IMR-90 (cell line): ENCODE data around the gene LPCAT2. TPM values are rescaled to one million over a fixed set of nuclear protein-coding genes. Genes with fewer than 3 reads are reported as not detected.

Experiments
- ATAC-seq: fragments of 200-7000 bp; cut with Tn5 transposase; 2 replicates; pipeline ENCODE4 v1.9.1; 2020; ENCODE audit warnings: low read depth, mild to moderate bottlenecking, moderate library complexity
- BruUV-seq: library from RNA; stranded (reverse); fragments of 400-500 nt; replicated peaks from 2 replicates; lab custom pipeline; 2021; lab: Mats Ljungman, UMichigan
- CTCF ChIA-PET: fragments of 300-600 bp; formaldehyde crosslinking; extraction: SDS; loops from one replicate; lab custom pipeline; 2021; ENCODE audit warnings: antibody characterized with exemption; lab: Yijun Ruan, JAX
- POLR2A ChIA-PET: fragments of 300-600 bp; sonication (Branson Sonifier 250); formaldehyde crosslinking; loops from one replicate; lab custom pipeline; 2022; ENCODE audit warnings: antibody characterized with exemption; ENCODE audit not compliant: unreplicated experiment; lab: Charles Lee
- DNase-seq: peaks from one replicate; pipeline ENCODE4 v3.0.0; 2013
- H2AFZ ChIP-seq: replicated peaks from 2 replicates; pipeline ENCODE3; 2013; ENCODE audit warnings: low read length, mild to moderate bottlenecking; ENCODE audit not compliant: poor library complexity
- H2AK5ac ChIP-seq: 2 replicates; pipeline ENCODE4 v1.6.1; 2013; ENCODE audit warnings: low read depth, low read length, inconsistent platforms
- H2AK9ac ChIP-seq: replicated peaks from 2 replicates; pipeline ENCODE3; 2013; ENCODE audit warnings: mild to moderate bottlenecking, low read depth, low read length, moderate library complexity; ENCODE audit not compliant: poor library complexity
- H2BK120ac ChIP-seq: 2 replicates; pipeline ENCODE4 v1.6.1; 2013; ENCODE audit warnings: low read depth, low read length, inconsistent platforms
- H2BK15ac ChIP-seq: 3 replicates; pipeline ENCODE4 v1.6.1; 2013; ENCODE audit warnings: low read depth, low read length, inconsistent platforms
- H2BK20ac ChIP-seq: 2 replicates; pipeline ENCODE4 v1.6.1; 2013; ENCODE audit warnings: low read depth, mild to moderate bottlenecking, inconsistent platforms, low read length, moderate library complexity
- H2BK5ac ChIP-seq: 2 replicates; pipeline ENCODE4 v1.6.1; 2013; ENCODE audit warnings: mild to moderate bottlenecking, low read depth, low read length, inconsistent platforms; ENCODE audit not compliant: poor library complexity, severe bottlenecking
- H3K14ac ChIP-seq: replicated peaks from 2 replicates; pipeline ENCODE4 v1.6.1; 2013; ENCODE audit warnings: low read depth, low read length, inconsistent platforms
- H3K18ac ChIP-seq: 2 replicates; pipeline ENCODE4 v1.6.1; 2013; ENCODE audit warnings: low read depth, low read length, control low read depth
- H3K23ac ChIP-seq: 2 replicates; pipeline ENCODE4 v1.6.1; 2013; ENCODE audit warnings: low read depth, low read length, inconsistent platforms
- H3K27ac ChIP-seq: 2 replicates; pipeline ENCODE4 v1.5.1; 2013; ENCODE audit warnings: mild to moderate bottlenecking, control low read depth, low read length; ENCODE audit not compliant: insufficient read depth
- H3K27me3 ChIP-seq: 2 replicates; pipeline ENCODE4 v1.6.1; 2013; ENCODE audit warnings: low read length; ENCODE audit not compliant: control insufficient read depth, insufficient read depth
- H3K36me3 ChIP-seq: 2 replicates; pipeline ENCODE4 v1.6.1; 2013; ENCODE audit warnings: low read length, mixed read lengths; ENCODE audit not compliant: control insufficient read depth, insufficient read depth
- H3K4ac ChIP-seq: 2 replicates; pipeline ENCODE4 v1.6.1; 2013; ENCODE audit warnings: low read depth, low read length, inconsistent platforms
- H3K4me1 ChIP-seq: 2 replicates; pipeline ENCODE4 v1.6.1; 2013; ENCODE audit warnings: low read length, mixed read lengths; ENCODE audit not compliant: control insufficient read depth, insufficient read depth
- H3K4me2 ChIP-seq: 2 replicates; pipeline ENCODE4 v1.6.1; 2013; ENCODE audit warnings: low read depth, mild to moderate bottlenecking, control low read depth, low read length, moderate library complexity
- H3K4me3 ChIP-seq: 2 replicates; pipeline ENCODE4 v1.5.1; 2013; ENCODE audit warnings: low read depth, mild to moderate bottlenecking, control low read depth, low read length, moderate library complexity; ENCODE audit not compliant: insufficient read depth
- H3K56ac ChIP-seq: 2 replicates; pipeline ENCODE4 v1.6.1; 2013; ENCODE audit warnings: low read length, inconsistent platforms; ENCODE audit not compliant: insufficient read depth; ENCODE audit errors: extremely low read depth
- H3K79me1 ChIP-seq, 2 experiments: 2 replicates each; pipeline ENCODE4 v1.6.1; 2013; ENCODE audit warnings: low read length in 2 of 2, inconsistent platforms in 1 of 2, low read depth in 1 of 2
- H3K9ac ChIP-seq: 2 replicates; pipeline ENCODE4 v1.6.1; 2013; ENCODE audit warnings: low read depth, low read length, control low read depth
- H3K9me1 ChIP-seq: 2 replicates; pipeline ENCODE4 v1.6.1; 2013; ENCODE audit warnings: low read length, inconsistent platforms; ENCODE audit not compliant: insufficient read depth
- H3K9me3 ChIP-seq: 2 replicates; pipeline ENCODE4 v1.6.1; 2013; ENCODE audit warnings: low read length; ENCODE audit not compliant: control insufficient read depth, insufficient read depth
- H4K20me1 ChIP-seq: 2 replicates; pipeline ENCODE4 v1.6.1; 2013; ENCODE audit warnings: low read length, inconsistent platforms; ENCODE audit not compliant: insufficient read depth
- H4K5ac ChIP-seq: 2 replicates; pipeline ENCODE4 v1.6.1; 2013; ENCODE audit warnings: mild to moderate bottlenecking, low read depth, low read length, control low read depth
- H4K8ac ChIP-seq, 2 experiments: 2 replicates each; pipeline ENCODE4 v1.6.1; 2013; ENCODE audit warnings: low read depth in 2 of 2, low read length in 2 of 2, control low read depth in 1 of 2, inconsistent platforms in 1 of 2
- H4K91ac ChIP-seq: 2 replicates; pipeline ENCODE4 v1.6.1; 2013; ENCODE audit warnings: low read depth, low read length, inconsistent platforms; ENCODE audit not compliant: insufficient read depth
- CEBPB ChIP-seq: IDR thresholded peaks from 2 replicates; pipeline ENCODE4 v1.6.1; 2012; ENCODE audit warnings: low read depth, low read length, improper control_type of control experiment
- CHD1 ChIP-seq: IDR thresholded peaks from 2 replicates; pipeline ENCODE4 v1.6.1; 2012; ENCODE audit warnings: low read depth, low read length, improper control_type of control experiment
- MXI1 ChIP-seq: IDR thresholded peaks from 2 replicates; pipeline ENCODE4 v1.6.1; 2012; ENCODE audit warnings: low read depth, mild to moderate bottlenecking, low read length, moderate library complexity, borderline replicate concordance
- NFE2L2 ChIP-seq: fragments of 150-350 bp; IDR thresholded peaks from 2 replicates; pipeline ENCODE4 v1.6.1; 2016; ENCODE audit warnings: low read depth, mild to moderate bottlenecking, low read length
- POLR2A ChIP-seq: IDR thresholded peaks from 2 replicates; pipeline ENCODE4 v1.6.1; 2012; ENCODE audit warnings: mild to moderate bottlenecking, low read depth, low read length
- RAD21 ChIP-seq: IDR thresholded peaks from 2 replicates; pipeline ENCODE4 v1.6.1; 2012; ENCODE audit warnings: low read length, improper control_type of control experiment
- RCOR1 ChIP-seq: IDR thresholded peaks from 2 replicates; pipeline ENCODE4 v1.6.1; 2012; ENCODE audit warnings: mild to moderate bottlenecking, low read length, improper control_type of control experiment; ENCODE audit not compliant: insufficient replicate concordance
- RFX5 ChIP-seq: IDR thresholded peaks from 2 replicates; pipeline ENCODE4 v1.8.0; 2012; ENCODE audit warnings: low read depth, mild to moderate bottlenecking, low read length, moderate library complexity
- SMC3 ChIP-seq: fragments of 150-350 bp; IDR thresholded peaks from 2 replicates; pipeline ENCODE4 v1.6.1; 2016; ENCODE audit warnings: low read depth, mild to moderate bottlenecking, antibody characterized with exemption, low read length, moderate library complexity
- WGBS, 2 experiments: methylation state at CpG; one replicate each; pipeline versions ENCODE4 v1.1.5 to v1.1.7; 2013; ENCODE audit warnings: missing lambda C conversion rate in 2 of 2; ENCODE audit not compliant: insufficient read length in 1 of 2; ENCODE audit errors: extremely low coverage in 2 of 2; 5-methylcytosine and 5-hydroxymethylcytosine counted together
- dilution Hi-C: fragments of 300-500 bp; cut with HindIII; formaldehyde crosslinking; loops from one replicate; pipeline ENCODE4 v1.14.3; 2018; ENCODE audit warnings: low sequenced_read_pairs; ENCODE audit not compliant: unreplicated experiment
- in situ Hi-C: fragments of 300-500 bp; cut with MboI; formaldehyde crosslinking; loops from 3 replicates; pipeline ENCODE4 v1.14.3; 2019; ENCODE audit warnings: low sequenced_read_pairs, inconsistent platforms, mixed read lengths
- intact Hi-C: fragments of 100-400 bp; cut with micrococcal nuclease; formaldehyde crosslinking; loops from 2 replicates; pipeline ENCODE4 v1.10.0; 2022
- polyA plus RNA-seq, 3 experiments: library from polyadenylated mRNA; depleted of rRNA; stranded (reverse); fragments of >200 nt; gene quantifications; 2 replicates each; pipeline ENCODE4 v1.2.3, GENCODE V29; 2012; ENCODE audit warnings: low replicate concordance in 1 of 3
- total RNA-seq: library from RNA; depleted of rRNA; stranded (reverse); fragments of >200 nt; gene quantifications from 2 replicates; pipeline ENCODE4 v1.2.3, GENCODE V29; 2012
- TF ChIP-seq, protein P1 (sequence below): fragments of 150-350 bp; IDR thresholded peaks from 2 replicates; pipeline ENCODE4 v1.6.1; 2016; ENCODE audit warnings: low read depth, mild to moderate bottlenecking, low read length, moderate library complexity, borderline replicate concordance
- TF ChIP-seq, protein P2 (sequence below): fragments of 150-350 bp; IDR thresholded peaks from 2 replicates; pipeline ENCODE4 v1.6.1; 2017; ENCODE audit warnings: mild to moderate bottlenecking, antibody characterized with exemption, low read length, low read depth
- TF ChIP-seq, protein P3 (sequence below): conservative IDR thresholded peaks from 2 replicates; pipeline ENCODE4 v1.5.1; 2012; ENCODE audit warnings: mild to moderate bottlenecking, low read depth, low read length, improper control_type of control experiment

LPCAT2 gene
- total and polyA plus RNA-seq, 2 of the 4 experiments (the other 2 are of a cell fraction): 8.6 to 8.7 TPM

DNA sequence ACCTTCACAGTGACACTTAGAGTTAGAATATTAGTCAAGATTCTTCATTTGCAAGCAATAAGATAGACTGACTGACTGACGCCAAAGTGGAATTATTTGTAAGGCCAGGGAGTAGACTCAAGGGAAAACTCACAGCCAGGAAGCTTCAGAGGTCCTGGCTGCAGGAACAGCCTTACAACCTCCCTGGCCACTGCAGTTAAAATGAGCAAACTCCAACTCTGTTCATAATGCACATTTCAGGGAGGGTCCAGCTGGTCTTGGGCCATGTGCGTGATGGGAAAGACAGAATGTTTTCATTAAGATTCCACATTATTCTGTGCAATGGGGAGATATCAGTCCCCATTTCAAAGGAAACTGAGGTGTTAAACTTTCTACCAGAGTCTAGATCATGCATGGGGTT is 67.5 kb downstream of the LPCAT2 start:
- Histone ChIP-seq H2BK15ac (no peak overlapping the region), H3K27me3 (no peaks in the 10 kb centered on the region), H2AFZ (no peak overlapping the region), H3K36me3 (peaks cover 4% of the 10 kb centered on the region), H3K9me1 (no peaks in the 10 kb centered on the region), H3K27ac (no peak overlapping the region), H4K8ac (no peak overlapping the region), H2BK5ac (no peak overlapping the region), H3K23ac (no peak overlapping the region), H3K4me1 (no peaks in the 10 kb centered on the region), H3K14ac (no peak overlapping the region), H2BK120ac (no peak overlapping the region), H2BK20ac (no peak overlapping the region), H3K56ac (no peak overlapping the region), H3K79me1 (no peaks in the 10 kb centered on the region), H3K9me3 (no peaks in the 10 kb centered on the region), H3K9ac (no peak overlapping the region), H3K4me2 (no peak overlapping the region), H2AK5ac (no peak overlapping the region), H3K18ac (no peak overlapping the region), H2AK9ac (no peak overlapping the region), H4K20me1 (no peaks in the 10 kb centered on the region), H4K91ac (no peak overlapping the region), H4K5ac (no peak overlapping the region), H3K4ac (no peak overlapping the region), H3K4me3 (no peak overlapping the region)
- no CpG with 5 or more reads among the region's 2 CpGs for WGBS, 2 experiments
- CTCF ChIA-PET: interaction anchor here (0.6 to 1.0 kb wide), 2 partner anchors 10 to 49 kb away, joined by 3 to 4 read pairs; no protein-coding TSS in a partner anchor
- POLR2A ChIA-PET: no interaction called here
- TF ChIP-seq SMC3 (no peak), POLR2A (no peak), RCOR1 (no peak), MXI1 (no peak), CHD1 (no peak), RFX5 (no peak), NFE2L2 (no peak), CEBPB (no peak), RAD21 (no peak)
- TF ChIP-seq, protein P1, sequence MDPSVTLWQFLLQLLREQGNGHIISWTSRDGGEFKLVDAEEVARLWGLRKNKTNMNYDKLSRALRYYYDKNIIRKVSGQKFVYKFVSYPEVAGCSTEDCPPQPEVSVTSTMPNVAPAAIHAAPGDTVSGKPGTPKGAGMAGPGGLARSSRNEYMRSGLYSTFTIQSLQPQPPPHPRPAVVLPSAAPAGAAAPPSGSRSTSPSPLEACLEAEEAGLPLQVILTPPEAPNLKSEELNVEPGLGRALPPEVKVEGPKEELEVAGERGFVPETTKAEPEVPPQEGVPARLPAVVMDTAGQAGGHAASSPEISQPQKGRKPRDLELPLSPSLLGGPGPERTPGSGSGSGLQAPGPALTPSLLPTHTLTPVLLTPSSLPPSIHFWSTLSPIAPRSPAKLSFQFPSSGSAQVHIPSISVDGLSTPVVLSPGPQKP: no peak
- TF ChIP-seq, protein P2, sequence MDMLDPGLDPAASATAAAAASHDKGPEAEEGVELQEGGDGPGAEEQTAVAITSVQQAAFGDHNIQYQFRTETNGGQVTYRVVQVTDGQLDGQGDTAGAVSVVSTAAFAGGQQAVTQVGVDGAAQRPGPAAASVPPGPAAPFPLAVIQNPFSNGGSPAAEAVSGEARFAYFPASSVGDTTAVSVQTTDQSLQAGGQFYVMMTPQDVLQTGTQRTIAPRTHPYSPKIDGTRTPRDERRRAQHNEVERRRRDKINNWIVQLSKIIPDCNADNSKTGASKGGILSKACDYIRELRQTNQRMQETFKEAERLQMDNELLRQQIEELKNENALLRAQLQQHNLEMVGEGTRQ: no peak
- TF ChIP-seq, protein P3, sequence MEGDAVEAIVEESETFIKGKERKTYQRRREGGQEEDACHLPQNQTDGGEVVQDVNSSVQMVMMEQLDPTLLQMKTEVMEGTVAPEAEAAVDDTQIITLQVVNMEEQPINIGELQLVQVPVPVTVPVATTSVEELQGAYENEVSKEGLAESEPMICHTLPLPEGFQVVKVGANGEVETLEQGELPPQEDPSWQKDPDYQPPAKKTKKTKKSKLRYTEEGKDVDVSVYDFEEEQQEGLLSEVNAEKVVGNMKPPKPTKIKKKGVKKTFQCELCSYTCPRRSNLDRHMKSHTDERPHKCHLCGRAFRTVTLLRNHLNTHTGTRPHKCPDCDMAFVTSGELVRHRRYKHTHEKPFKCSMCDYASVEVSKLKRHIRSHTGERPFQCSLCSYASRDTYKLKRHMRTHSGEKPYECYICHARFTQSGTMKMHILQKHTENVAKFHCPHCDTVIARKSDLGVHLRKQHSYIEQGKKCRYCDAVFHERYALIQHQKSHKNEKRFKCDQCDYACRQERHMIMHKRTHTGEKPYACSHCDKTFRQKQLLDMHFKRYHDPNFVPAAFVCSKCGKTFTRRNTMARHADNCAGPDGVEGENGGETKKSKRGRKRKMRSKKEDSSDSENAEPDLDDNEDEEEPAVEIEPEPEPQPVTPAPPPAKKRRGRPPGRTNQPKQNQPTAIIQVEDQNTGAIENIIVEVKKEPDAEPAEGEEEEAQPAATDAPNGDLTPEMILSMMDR: no peak
- ATAC-seq (no peak), DNase-seq (no peak)
- dilution Hi-C loops (no loop called here), in situ Hi-C loops (no loop called here), intact Hi-C loops (no loop called here)
- BruUV-seq: no TSS peak
